OCI-LY7 (cell line): Measurements from ENCODE around the gene MAS1L. TPM values are rescaled to one million over a fixed set of nuclear protein-coding genes. Genes with fewer than 3 reads are reported as not detected.

Experiments
- BruUV-seq: library from RNA; stranded (reverse); fragments of 400-500 nt; replicated peaks from 2 replicates; lab custom pipeline; 2021; lab: Mats Ljungman, UMichigan
- CTCF ChIA-PET: fragments of 300-600 bp; sonication (Branson Sonifier 250); formaldehyde crosslinking; loops from one replicate; lab custom pipeline; 2022; ENCODE audit warnings: antibody characterized with exemption; ENCODE audit not compliant: unreplicated experiment; lab: Charles Lee
- POLR2A ChIA-PET: fragments of 300-600 bp; sonication (Branson Sonifier 250); formaldehyde crosslinking; loops from one replicate; lab custom pipeline; 2022; ENCODE audit warnings: antibody characterized with exemption; lab: Charles Lee
- DNase-seq: peaks from one replicate; pipeline ENCODE4 v3.0.0-alpha.2; 2015; ENCODE audit warnings: low spot score
- H2AFZ ChIP-seq: fragments of 200-600 bp; sonication (generic), shearing (Covaris generic); 2 replicates; pipeline ENCODE4 v1.6.1; 2014; ENCODE audit warnings: mild to moderate bottlenecking, antibody characterized with exemption, low read length, moderate library complexity
- H3K27ac ChIP-seq: fragments of 200-600 bp; sonication (generic); 2 replicates; pipeline ENCODE4 v1.5.1; 2014; ENCODE audit warnings: mixed run types, low read depth, mild to moderate bottlenecking, moderate library complexity, low read length, inconsistent platforms; ENCODE audit not compliant: poor library complexity, severe bottlenecking
- H3K36me3 ChIP-seq: fragments of 200-600 bp; sonication (generic); 2 replicates; pipeline ENCODE4 v1.6.1; 2014; ENCODE audit warnings: mild to moderate bottlenecking, antibody characterized with exemption, low read length, moderate library complexity, mixed read lengths; ENCODE audit not compliant: insufficient read depth
- H3K4me1 ChIP-seq: fragments of 200-600 bp; sonication (generic); 2 replicates; pipeline ENCODE4 v1.5.1; 2014; ENCODE audit warnings: mild to moderate bottlenecking, low read length; ENCODE audit not compliant: insufficient read depth, poor library complexity, severe bottlenecking
- H3K4me2 ChIP-seq: fragments of 200-600 bp; sonication (generic); 2 replicates; pipeline ENCODE4 v1.6.1; 2014; ENCODE audit warnings: mild to moderate bottlenecking, low read length
- H3K4me3 ChIP-seq: fragments of 200-600 bp; sonication (generic); 2 replicates; pipeline ENCODE4 v1.5.1; 2014; ENCODE audit warnings: mild to moderate bottlenecking, low read depth, low read length; ENCODE audit not compliant: poor library complexity, severe bottlenecking
- H3K79me2 ChIP-seq: fragments of 200-600 bp; sonication (generic); 2 replicates; pipeline ENCODE4 v1.6.1; 2016; ENCODE audit warnings: low read depth, mild to moderate bottlenecking, low read length, moderate library complexity, mixed read lengths; ENCODE audit not compliant: insufficient read depth
- H3K9me2 ChIP-seq: fragments of 200-600 bp; sonication (generic); 2 replicates; pipeline ENCODE4 v1.6.1; 2016; ENCODE audit warnings: mild to moderate bottlenecking, low read length, mixed read lengths; ENCODE audit not compliant: insufficient read depth
- H3K9me3 ChIP-seq: fragments of 200-600 bp; sonication (generic); 2 replicates; pipeline ENCODE4 v1.6.1; 2014; ENCODE audit warnings: mild to moderate bottlenecking, mixed run types, low read length, mixed read lengths
- H4K20me1 ChIP-seq: fragments of 200-600 bp; sonication (generic); 2 replicates; pipeline ENCODE4 v1.6.1; 2014; ENCODE audit warnings: mild to moderate bottlenecking, antibody characterized with exemption, low read length, moderate library complexity, mixed read lengths; ENCODE audit not compliant: insufficient read depth
- CTCF ChIP-seq: fragments of 200-600 bp; sonication (generic); conservative IDR thresholded peaks from 2 replicates; pipeline ENCODE4 v1.5.1; 2014; ENCODE audit warnings: mild to moderate bottlenecking, antibody characterized with exemption, low read length, moderate library complexity, mixed read lengths
- EZH2phosphoT487 ChIP-seq: fragments of 200-600 bp; sonication (generic); IDR thresholded peaks from 2 replicates; pipeline ENCODE4 v1.6.1; 2018; ENCODE audit warnings: low read depth, borderline replicate concordance, mild to moderate bottlenecking, mixed run types, antibody characterized with exemption, low read length, moderate library complexity, mixed read lengths
- intact Hi-C: fragments of 100-400 bp; cut with micrococcal nuclease; formaldehyde crosslinking; loops from one replicate; pipeline ENCODE4 v1.10.0; 2022; ENCODE audit not compliant: unreplicated experiment
- total RNA-seq, 2 experiments: library from RNA; depleted of rRNA in 1 of 2; stranded (reverse); fragments of >200 nt in 1 of 2; shearing (Covaris generic) in 1 of 2; gene quantifications; 2 replicates each; pipeline ENCODE4 v1.2.3, GENCODE V29; 2014 to 2022

The MAS1L gene
- total RNA-seq, 2 experiments from 2014 or later, result not detected

GRCh38 chr6:29531668-29532067 lies 43.9 kb upstream of the MAS1L start:
- TF ChIP-seq EZH2phosphoT487 (no peak), CTCF (no peak)
- ChIA-PET CTCF (no interaction called here), POLR2A (interaction anchor here (0.6 kb wide), 1 partner anchor 1728 kb away, joined by 3 read pairs; no protein-coding TSS in a partner anchor)

GRCh38 chr6:29530671-29531310 lies 43.0 kb upstream of the MAS1L start:
- TF ChIP-seq CTCF, result no peak
- TF ChIP-seq EZH2phosphoT487, result no peak
- H3K79me2 ChIP-seq, result no peaks in the 10 kb centered on the region
- intact Hi-C loops, result no loop called here
- H3K27ac ChIP-seq, result no peak overlapping the region
- H3K36me3 ChIP-seq, result no peaks in the 10 kb centered on the region
- H3K4me1 ChIP-seq, result no peaks in the 10 kb centered on the region
- DNase-seq, result no peak
- no peaks in the 10 kb centered on the region for H3K9me2 ChIP-seq
- no peaks in the 10 kb centered on the region for H4K20me1 ChIP-seq
- BruUV-seq, result no TSS peak
- ChIA-PET CTCF (no interaction called here), POLR2A (no interaction called here)
- no peaks in the 10 kb centered on the region for H3K9me3 ChIP-seq
- no peak overlapping the region for H3K4me3 ChIP-seq
- no peak overlapping the region for H2AFZ ChIP-seq
- H3K4me2 ChIP-seq, result no peak overlapping the region

More at GRCh38 chr6:29531668-29532067, 43.9 kb upstream of the MAS1L start:
- no peak overlapping the region for H3K4me2 ChIP-seq
- H3K79me2 ChIP-seq, result no peaks in the 10 kb centered on the region
- H3K4me3 ChIP-seq, result no peak overlapping the region
- BruUV-seq, result no TSS peak
- no peak for DNase-seq
- H3K36me3 ChIP-seq, result no peaks in the 10 kb centered on the region
- H4K20me1 ChIP-seq, result no peaks in the 10 kb centered on the region
- H3K27ac ChIP-seq, result no peak overlapping the region
- intact Hi-C loops, result no loop called here
- H3K9me2 ChIP-seq, result no peaks in the 10 kb centered on the region
- H2AFZ ChIP-seq, result no peak overlapping the region
- no peaks in the 10 kb centered on the region for H3K4me1 ChIP-seq
- no peaks in the 10 kb centered on the region for H3K9me3 ChIP-seq

- H3K4me3 ChIP-seq, result no peak overlapping the region
- no TSS peak for BruUV-seq
- no peak overlapping the region for H3K27ac ChIP-seq
- ChIA-PET CTCF (no interaction called here), POLR2A (no interaction called here)
- H3K36me3 ChIP-seq, result no peaks in the 10 kb centered on the region
- no peak overlapping the region for H2AFZ ChIP-seq
- no peaks in the 10 kb centered on the region for H3K9me3 ChIP-seq
- no peak for DNase-seq
- no peaks in the 10 kb centered on the region for H3K9me2 ChIP-seq
- TF ChIP-seq EZH2phosphoT487 (no peak), CTCF (no peak)
- H3K4me1 ChIP-seq, result no peaks in the 10 kb centered on the region
- no peaks in the 10 kb centered on the region for H4K20me1 ChIP-seq
- intact Hi-C loops, result no loop called here
- no peaks in the 10 kb centered on the region for H3K79me2 ChIP-seq
- H3K4me2 ChIP-seq, result no peak overlapping the region
Measured at GRCh38 chr6:29529956-29530355, 42.2 kb upstream of the MAS1L start.
